DMS 273 (cell line): ENCODE data around the gene TUBGCP6.
"Not testable (repeated sequence)": the region's sequence is repeated elsewhere in the genome, so short reads cannot be mapped to it uniquely, and the experiment has no call there.

Source experiments
- DNase-seq: peaks from one replicate; lab custom pipeline; 2025; ENCODE audit not compliant: unreplicated experiment; lab: John Stamatoyannopoulos, UW

The TUBGCP6 gene

DNA sequence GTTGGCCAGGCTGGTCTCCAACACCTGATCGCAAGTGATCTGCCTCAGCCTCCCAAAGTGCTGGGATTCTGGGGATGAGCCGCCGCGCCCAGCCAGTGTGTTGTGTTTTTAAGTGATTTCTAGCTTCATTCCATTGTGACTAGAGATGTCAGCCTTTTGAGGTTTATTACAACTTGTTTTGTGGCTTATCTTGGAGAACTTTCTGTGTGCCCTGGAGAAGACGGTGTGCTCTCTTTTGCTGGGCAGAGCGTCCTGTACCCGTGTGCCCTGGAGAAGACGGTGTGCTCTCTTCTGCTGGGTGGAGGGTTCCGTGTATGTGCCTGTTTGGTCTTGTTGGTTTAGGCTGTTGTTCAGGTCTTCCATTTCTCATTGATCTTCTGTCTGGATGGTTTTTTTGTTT lies 31.6 kb downstream of the TUBGCP6 start:
- no peak for DNase-seq

- DNase-seq, result no peak
Measured at GRCh38 chr22:50211147-50211546, 33.7 kb downstream of the TUBGCP6 start.

GRCh38 chr22:50210378-50211139 lies 34.3 kb downstream of the TUBGCP6 start:
- DNase-seq, result no peak

GRCh38 chr22:50209893-50210292 lies 34.9 kb downstream of the TUBGCP6 start:
- DNase-seq, result peak; percentile 78

DNA sequence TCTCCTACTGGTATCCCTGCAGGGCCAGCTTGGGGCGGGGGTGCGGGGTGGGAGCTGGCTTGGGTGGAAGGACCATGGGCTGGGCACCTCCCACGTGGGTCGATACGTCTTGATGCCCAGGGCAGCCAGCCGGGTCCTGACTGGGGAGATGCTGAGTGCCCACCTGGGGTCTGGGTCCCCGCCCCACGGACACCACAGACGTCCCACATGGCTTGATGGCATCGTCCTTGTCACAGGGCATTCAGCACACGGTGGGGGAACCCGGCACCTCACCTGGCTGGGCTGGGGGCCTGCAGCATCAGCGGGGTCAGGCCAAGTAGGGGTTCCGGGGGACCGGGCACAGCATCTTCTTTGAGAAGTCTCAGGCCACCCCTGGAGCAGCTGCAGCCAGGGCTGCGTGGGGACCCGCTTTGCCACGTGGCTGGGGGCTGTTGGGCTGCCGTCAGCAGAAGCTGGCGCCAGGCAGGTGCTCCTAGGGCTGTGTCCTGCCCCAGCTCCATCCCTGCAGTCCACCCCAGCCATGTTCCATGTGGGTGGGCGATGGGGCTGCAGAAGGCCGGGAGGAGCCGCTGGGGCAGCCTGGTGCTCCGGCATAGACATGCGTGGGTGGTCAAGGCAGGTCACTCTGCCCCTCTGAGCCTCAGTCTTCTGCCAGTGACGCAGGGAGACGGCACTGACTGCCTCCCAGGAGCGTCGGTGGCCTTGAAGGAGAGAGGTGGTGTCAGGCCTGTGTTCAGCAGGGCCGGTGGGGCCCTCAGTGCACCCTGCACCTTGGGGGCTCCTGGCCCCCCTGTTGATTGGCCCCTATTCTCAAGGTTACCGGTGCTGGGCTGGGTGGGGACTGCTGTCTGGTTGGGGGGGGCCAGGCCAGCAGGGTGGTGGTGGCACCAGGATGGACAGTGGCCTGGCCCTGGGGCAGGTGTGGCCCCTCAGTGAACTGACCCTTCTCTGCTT lies 35.6 kb downstream of the TUBGCP6 start:
- DNase-seq, result no peak

DNA sequence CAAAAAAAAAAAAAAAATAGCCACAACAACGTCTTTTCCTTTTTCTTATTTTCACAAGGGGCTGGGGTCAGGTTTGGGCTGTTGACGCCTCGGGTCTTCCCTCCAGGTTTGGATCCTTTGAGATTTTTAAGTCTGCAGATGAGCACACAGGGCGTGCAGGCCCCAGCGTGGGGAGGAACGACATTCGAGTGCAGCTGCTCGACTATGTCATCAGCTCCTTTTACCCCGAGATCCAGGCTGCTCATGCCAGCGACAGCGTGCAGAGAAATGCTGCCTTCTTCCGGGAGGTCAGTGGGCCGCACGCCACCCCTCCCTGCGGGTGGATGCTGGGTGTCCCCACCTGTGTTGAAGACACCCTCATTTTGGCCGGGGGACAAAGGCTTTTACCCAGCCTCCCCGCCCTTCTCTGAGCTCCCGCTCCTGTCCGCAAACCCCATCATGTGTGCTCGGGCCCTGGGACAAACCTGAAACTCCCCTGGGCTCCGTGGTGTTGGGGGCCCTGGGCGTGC lies 36.3 kb downstream of the TUBGCP6 start:
- no peak for DNase-seq

DNA sequence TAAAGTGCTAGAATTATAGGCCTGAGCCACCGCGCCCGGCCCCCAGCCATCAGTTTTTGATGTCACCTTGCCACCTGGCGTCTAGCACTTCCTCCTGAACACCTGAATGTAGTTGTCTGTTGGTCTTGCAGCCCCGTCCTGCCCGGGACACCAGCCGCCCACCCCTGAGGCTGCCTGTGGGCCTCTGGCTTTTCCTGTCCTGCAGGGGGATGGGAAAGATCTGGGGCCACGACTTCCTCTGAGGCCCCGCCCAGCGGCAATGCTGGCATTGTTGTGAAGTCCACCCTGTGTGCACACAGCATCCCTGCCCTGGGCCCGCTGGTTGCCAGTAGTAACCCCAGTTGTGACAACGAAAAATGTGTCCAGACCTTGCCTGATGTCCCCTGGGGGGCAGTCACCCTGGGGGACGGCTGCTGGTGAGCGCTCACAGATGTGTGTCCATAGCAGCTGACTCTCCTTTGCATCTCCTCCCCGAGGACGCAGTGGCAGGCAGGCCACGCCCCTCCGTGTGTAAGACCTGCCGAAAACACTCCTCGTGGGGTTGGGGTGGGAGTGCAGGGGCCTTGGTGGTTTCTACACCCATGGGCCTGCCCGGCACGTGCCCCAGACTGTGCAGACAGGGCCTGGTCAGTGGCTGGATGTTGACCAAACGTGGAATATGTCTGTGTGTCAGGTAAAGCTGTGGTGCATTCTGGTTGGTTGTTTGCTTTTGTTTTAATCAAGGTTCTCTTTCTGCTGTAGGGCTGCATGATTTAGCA lies 37.3 kb downstream of the TUBGCP6 start:
- no peak for DNase-seq

DNA sequence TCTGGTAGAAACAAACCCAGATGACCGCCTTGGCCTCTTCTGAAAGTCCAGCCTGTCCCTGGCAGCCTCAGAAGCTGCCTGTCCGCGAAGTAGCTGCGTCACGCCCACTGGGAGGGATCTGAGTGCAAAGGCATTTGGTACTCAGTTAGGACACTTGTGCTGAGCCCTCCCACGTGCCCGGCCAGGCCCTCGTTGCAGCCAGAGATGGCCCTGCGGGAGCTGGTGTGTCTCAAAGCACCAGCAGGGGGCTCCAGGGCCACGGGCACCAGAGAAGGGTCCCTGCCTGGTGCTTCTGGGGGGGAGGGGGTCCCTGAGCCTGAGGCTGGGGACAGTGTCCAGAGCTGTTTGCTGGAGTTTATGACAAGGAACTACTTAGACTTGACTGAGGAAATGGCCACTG lies 38.2 kb downstream of the TUBGCP6 start:
- peak; percentile 45 for DNase-seq

DNA sequence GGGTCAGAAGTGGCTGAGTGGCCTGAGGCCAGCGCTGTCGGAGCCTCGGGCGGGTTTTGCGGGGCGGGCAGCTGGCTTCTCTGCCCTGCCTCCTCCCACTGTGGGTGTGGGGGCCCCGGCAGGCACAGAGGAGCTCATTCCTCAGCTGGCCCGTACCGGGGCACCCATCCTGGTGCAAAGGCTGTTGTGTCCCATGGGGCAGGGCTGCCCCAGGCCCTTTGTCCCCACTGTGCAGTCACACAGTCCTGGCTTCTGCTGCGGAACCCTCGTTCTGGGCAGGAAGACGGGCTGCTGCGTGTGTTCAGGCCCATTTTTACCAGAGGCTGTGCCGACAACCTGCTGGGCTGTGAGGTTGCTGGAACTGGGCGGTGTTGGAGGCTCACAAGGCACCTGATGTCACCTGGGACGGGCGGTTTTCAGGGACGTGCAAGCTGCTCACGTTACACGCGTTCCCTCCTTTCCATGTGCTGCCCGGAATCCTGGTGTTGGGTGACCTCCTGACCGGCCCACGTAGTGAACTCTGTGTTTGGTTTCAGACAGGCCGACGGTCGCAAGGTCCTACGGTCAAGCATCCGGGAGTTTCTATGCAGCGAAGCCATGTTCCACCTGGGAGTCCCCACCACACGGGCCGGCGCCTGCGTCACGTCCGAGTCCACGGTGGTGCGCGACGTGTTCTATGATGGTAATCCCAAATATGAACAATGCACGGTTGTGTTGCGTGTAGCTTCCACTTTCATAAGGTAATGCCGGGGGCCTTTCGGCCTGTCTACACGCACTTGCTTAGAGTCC lies 38.8 kb downstream of the TUBGCP6 start:
- no peak for DNase-seq

GRCh38 chr22:50204998-50205397 lies 39.8 kb downstream of the TUBGCP6 start:
- DNase-seq, result not testable (repeated sequence)

GRCh38 chr22:50204571-50204970 lies 40.3 kb downstream of the TUBGCP6 start:
- no peak for DNase-seq

DNA sequence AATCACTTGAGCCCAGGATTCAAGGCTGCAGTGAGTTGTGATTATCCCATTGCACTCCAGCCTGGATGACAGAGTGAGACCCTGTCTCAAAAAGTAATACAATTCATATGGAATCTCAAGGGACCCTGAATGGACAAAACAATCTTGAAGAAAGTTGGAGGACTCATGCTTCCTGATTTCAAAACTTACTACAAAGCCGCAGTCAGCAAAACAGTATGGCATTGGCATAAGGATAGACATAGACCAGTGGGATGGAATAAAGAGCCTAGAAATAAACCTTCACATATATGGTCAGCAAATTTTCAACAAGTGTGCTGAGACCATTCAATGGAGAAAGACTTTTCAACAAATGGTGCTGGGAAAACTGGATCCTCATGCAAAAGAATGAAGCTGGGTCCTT lies 41.5 kb downstream of the TUBGCP6 start:
- no peak for DNase-seq

- no peak for DNase-seq
Measured at GRCh38 chr22:50202130-50202666, 42.6 kb downstream of the TUBGCP6 start.

- DNase-seq, result peak; percentile 61
Measured at GRCh38 chr22:50201191-50202129, 43.4 kb downstream of the TUBGCP6 start.

DNA sequence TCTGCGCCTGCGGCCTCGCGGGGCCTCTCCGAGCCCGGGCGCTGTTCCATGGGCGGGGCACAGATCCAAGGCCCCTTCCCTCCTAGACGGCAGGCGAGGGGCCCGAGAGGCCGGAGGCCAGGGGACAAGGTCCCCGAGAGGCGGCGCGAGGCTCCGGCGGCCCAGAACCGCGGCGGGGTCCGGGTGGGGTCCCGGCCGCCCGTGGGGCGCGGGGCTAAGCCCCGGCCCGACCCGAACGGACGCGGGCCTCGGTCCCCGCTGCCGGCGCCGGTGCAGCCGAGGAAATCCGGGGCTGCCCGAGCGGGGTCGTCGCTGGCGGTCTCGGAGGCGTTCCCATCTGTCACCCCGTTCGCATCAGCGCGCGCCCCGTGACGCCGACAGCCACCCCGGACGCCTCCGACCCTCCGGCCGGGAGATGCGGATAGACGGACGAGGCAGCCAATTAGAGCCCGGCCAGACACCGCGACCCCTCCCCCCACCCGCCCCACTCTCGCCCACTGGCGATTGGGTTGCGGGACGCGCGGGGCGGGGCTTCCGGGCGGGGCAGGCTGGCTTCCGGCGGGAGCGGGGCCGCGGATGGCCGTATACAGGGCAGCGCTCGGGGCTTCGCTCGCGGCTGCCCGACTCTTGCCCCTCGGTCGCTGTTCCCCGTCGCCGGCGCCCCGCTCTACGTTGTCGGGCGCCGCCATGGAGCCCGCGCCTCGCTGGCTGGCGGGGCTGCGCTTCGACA lies 44.2 kb downstream of the TUBGCP6 start, which contains the start of gene SELENOO:
SELENOO (plus strand) TSS at position 551 of the 730 bp plus-strand sequence; CDS start at position 577, 26 bp downstream.
- DNase-seq, result peak; percentile 90

GRCh38 chr22:50199829-50200460 lies 44.9 kb downstream of the TUBGCP6 start:
- peak; percentile 42 for DNase-seq

GRCh38 chr22:50199251-50199721 lies 45.5 kb downstream of the TUBGCP6 start:
- no peak for DNase-seq
